GM12864 (cell line): ENCODE data around the gene TBRG4.

Source experiments
- DNase-seq: peaks from one replicate; pipeline ENCODE4 v3.0.0-alpha.2; 2011; ENCODE audit warnings: low read depth
- H3K4me3 ChIP-seq: 2 replicates; pipeline ENCODE4 v1.5.1; 2011; ENCODE audit warnings: mild to moderate bottlenecking, low read depth, low read length, control low read depth
- TF ChIP-seq, protein P1 (sequence below): IDR thresholded peaks from 2 replicates; pipeline ENCODE4 v1.5.1; 2011; ENCODE audit warnings: low read depth, mild to moderate bottlenecking, moderate library complexity, low read length, control low read depth, inconsistent platforms; ENCODE audit errors: missing control alignments

Gene TBRG4

DNA sequence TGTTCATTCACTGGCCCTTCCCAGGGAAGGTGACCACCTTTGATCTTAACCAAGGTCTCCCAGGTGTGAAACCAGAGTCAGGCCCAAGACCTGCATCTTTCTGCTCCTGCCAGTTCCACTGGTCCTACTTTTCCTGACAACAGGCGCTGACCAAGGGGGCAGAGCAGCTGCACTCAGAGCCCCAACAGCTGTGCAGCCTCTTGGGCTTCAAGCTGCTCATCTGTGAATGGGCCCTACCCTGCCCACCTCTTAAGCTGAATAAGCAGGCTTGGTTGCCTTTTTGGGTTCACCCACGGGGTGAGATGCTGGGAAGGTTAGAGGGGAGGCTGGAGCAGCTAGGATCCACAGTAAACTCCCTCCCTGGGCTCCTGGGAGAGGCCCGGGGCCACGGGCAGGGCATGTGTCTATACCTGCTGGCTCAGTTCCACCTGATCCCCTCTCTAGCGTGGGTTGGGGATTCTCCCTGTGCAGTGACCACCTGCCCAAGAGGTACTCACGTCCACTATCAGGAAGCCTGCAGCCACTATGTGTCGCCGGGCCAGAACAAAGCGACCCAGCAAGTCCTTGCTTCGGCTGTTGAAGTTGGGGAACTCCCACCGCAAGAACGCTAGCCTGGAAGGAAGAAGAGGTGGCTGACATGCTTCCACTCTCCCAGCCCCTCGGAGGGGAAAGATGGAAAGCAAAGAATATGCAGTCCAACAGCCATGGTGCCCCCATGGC lies 10.6 kb downstream of the TBRG4 start:
- no peak for DNase-seq
- H3K4me3 ChIP-seq: no peak overlapping the region
- TF ChIP-seq, protein P1, sequence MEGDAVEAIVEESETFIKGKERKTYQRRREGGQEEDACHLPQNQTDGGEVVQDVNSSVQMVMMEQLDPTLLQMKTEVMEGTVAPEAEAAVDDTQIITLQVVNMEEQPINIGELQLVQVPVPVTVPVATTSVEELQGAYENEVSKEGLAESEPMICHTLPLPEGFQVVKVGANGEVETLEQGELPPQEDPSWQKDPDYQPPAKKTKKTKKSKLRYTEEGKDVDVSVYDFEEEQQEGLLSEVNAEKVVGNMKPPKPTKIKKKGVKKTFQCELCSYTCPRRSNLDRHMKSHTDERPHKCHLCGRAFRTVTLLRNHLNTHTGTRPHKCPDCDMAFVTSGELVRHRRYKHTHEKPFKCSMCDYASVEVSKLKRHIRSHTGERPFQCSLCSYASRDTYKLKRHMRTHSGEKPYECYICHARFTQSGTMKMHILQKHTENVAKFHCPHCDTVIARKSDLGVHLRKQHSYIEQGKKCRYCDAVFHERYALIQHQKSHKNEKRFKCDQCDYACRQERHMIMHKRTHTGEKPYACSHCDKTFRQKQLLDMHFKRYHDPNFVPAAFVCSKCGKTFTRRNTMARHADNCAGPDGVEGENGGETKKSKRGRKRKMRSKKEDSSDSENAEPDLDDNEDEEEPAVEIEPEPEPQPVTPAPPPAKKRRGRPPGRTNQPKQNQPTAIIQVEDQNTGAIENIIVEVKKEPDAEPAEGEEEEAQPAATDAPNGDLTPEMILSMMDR: no peak

DNA sequence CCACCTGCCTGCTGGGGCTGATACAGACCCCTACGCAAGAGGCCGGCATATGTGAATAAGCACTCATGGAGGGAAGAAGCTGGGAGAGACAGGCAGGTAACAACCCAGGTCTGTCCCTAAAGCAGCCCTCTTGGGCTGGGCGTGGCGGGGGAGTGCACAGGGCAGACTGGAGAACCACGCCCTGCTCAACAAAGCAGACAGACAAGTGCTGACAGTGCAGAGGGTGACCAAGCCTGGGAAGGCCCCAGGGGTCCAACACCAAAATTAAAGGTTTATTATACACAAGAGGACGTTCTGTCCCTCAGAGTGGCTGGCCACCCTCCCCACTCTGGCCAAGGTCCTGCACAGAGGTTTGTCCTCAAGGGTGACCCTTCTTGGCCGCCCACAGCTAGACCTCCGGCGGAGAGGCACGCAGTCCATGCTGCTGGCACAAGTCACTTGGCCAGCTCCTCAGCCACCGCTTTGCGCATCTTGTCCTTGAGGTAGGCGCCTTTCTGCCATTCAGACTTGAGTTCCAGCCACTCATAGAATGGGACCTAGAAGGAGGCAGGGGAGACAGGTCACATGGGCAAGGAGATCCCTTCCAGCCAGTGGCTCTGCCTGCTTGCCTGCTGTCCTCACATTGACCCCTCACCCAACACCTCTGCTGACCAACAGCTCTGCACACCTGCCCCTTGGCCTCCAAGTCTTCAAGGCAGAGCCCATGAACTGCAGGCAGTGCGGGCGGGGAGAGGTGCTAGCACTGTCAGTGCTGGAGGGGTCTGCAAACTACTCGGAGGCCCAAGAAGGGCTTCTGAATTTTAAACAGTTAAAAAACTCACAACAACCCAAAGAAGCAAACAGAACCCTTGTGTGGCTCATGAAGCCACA lies 11.4 kb downstream of the TBRG4 start:
- no peak for DNase-seq
- TF ChIP-seq, protein P1: no peak
- no peak overlapping the region for H3K4me3 ChIP-seq

- no peak for DNase-seq
- H3K4me3 ChIP-seq: no peak overlapping the region
These were observed 12.3 kb downstream of the TBRG4 start for GRCh38 chr7:45098983-45099839.

GRCh38 chr7:45092931-45093235 lies 18.6 kb downstream of the TBRG4 start:
- TF ChIP-seq, protein P1: no peak
- H3K4me3 ChIP-seq: no peak overlapping the region
- no peak for DNase-seq

More at GRCh38 chr7:45098983-45099839, 12.3 kb downstream of the TBRG4 start:
- TF ChIP-seq, protein P1: no peak

GRCh38 chr7:45092100-45092930 lies 19.2 kb downstream of the TBRG4 start:
- TF ChIP-seq, protein P1: no peak
- no peak for DNase-seq
- no peak overlapping the region for H3K4me3 ChIP-seq

- TF ChIP-seq, protein P1: no peak
- H3K4me3 ChIP-seq: no peak overlapping the region
- no peak for DNase-seq
These were observed 22.1 kb downstream of the TBRG4 start for GRCh38 chr7:45089341-45089891.
